Hematopoietic multipotent progenitor cell (in vitro differentiated cells): ENCODE results near the gene HELZ2. TPM values are rescaled to one million over a fixed set of nuclear protein-coding genes. Genes with fewer than 3 reads are reported as not detected.
A peak's percentile ranks its signal among the peaks of the same experiment; 100 is the strongest.

ENCODE experiments used
- DNase-seq, 3 donors: peaks; one replicate each; pipeline ENCODE4 v3.0.0-alpha.2; 2011 to 2015; ENCODE audit warnings: low read depth in 2 of 3, low spot score in 2 of 3
- total RNA-seq: library from RNA; depleted of rRNA; stranded (reverse); fragments of >200 nt; gene quantifications from one replicate; pipeline ENCODE4 v1.2.3, GENCODE V29; 2012

HELZ2 gene
- total RNA-seq, 1 donor = 69.7 TPM

DNA sequence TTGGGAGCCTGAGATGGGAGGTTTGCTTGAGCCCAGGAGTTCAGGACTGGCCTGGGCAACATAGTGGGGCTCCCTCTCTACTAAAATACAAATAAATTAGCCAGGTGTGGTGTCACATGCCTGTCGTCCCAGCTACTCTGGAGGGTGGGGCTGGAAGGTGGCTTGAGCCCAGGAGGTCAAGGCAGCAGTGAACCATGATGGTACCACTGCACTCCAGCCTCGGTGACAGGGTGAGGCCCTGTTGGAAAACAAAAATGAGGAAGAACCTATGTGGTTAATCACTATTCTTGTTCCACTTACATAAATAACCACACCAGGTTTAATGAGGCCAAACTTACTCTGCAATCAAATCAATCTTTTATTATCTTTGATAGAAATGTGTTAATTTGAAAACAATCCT is 48.1 kb downstream of the HELZ2 start:
- DNase-seq = peak in 1 of 3 donors; percentile 48

DNA sequence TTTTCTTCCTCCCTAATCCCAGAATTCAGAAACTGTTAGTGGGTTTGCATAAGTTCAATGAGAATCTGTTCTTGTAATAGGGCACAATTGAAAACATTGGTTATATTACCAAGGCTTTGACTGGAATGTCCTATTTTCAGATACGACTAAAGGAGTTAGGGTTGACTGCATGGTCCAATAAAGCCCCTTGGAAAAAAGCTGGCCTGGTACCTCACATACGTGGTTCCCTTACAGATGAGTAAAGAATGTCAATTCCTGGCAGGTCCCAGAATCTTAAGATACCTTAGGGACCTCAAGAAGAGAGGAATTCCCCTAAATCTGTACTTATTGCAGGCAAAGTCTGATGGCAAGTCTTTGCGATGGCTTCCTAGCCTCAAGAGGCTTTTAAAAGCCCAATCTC is 48.9 kb downstream of the HELZ2 start:
- no peak for DNase-seq

Other genes starting within 250 kb of the HELZ2 start
- not detected for gene CHRNA4, start 212.9 kb downstream of the HELZ2 start, total RNA-seq
- gene KCNQ2, start 101.6 kb downstream of the HELZ2 start, total RNA-seq = 0.27 TPM
- 0.27 TPM for gene EEF1A2, start 75.2 kb downstream of the HELZ2 start, total RNA-seq
- gene PPDPF, start 53.5 kb downstream of the HELZ2 start, total RNA-seq = 87.3 TPM
- gene PTK6, start 36.9 kb downstream of the HELZ2 start, total RNA-seq = under 0.01 TPM
- gene SRMS, start 26.5 kb downstream of the HELZ2 start, total RNA-seq = not detected
- 1.3 TPM for gene FNDC11, start 20.1 kb downstream of the HELZ2 start, total RNA-seq
- 11.8 TPM for gene GMEB2, start 52.9 kb upstream of the HELZ2 start, total RNA-seq
- 97.2 TPM for gene STMN3, start 79.2 kb upstream of the HELZ2 start, total RNA-seq
- gene RTEL1, start 84.1 kb upstream of the HELZ2 start, total RNA-seq = 13.5 TPM
- 0.54 TPM for gene TNFRSF6B, start 122.4 kb upstream of the HELZ2 start, total RNA-seq
- 52.0 TPM for gene ARFRP1, start 133.7 kb upstream of the HELZ2 start, total RNA-seq
- gene ZGPAT, start 133.8 kb upstream of the HELZ2 start, total RNA-seq = 33.4 TPM
- 15.6 TPM for gene LIME1, start 162.4 kb upstream of the HELZ2 start, total RNA-seq
- 14.3 TPM for gene SLC2A4RG, start 165.5 kb upstream of the HELZ2 start, total RNA-seq